GM10266 (cell line): Measurements from ENCODE around the gene RAX.

Source experiments
- DNase-seq: peaks from one replicate; pipeline ENCODE4 v3.0.0; 2012; ENCODE audit errors: extremely low spot score
- TF ChIP-seq, protein P1 (sequence below): IDR thresholded peaks from 2 replicates; pipeline ENCODE4 v1.5.1; 2012; ENCODE audit warnings: mild to moderate bottlenecking, low read depth; ENCODE audit not compliant: control insufficient read depth, insufficient read depth; ENCODE audit errors: missing control alignments

RAX gene

GRCh38 chr18:59268127-59268720 is 5.0 kb downstream of the RAX start:
- DNase-seq, result peak; percentile 13
- TF ChIP-seq, protein P1, sequence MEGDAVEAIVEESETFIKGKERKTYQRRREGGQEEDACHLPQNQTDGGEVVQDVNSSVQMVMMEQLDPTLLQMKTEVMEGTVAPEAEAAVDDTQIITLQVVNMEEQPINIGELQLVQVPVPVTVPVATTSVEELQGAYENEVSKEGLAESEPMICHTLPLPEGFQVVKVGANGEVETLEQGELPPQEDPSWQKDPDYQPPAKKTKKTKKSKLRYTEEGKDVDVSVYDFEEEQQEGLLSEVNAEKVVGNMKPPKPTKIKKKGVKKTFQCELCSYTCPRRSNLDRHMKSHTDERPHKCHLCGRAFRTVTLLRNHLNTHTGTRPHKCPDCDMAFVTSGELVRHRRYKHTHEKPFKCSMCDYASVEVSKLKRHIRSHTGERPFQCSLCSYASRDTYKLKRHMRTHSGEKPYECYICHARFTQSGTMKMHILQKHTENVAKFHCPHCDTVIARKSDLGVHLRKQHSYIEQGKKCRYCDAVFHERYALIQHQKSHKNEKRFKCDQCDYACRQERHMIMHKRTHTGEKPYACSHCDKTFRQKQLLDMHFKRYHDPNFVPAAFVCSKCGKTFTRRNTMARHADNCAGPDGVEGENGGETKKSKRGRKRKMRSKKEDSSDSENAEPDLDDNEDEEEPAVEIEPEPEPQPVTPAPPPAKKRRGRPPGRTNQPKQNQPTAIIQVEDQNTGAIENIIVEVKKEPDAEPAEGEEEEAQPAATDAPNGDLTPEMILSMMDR, result no peak

DNA sequence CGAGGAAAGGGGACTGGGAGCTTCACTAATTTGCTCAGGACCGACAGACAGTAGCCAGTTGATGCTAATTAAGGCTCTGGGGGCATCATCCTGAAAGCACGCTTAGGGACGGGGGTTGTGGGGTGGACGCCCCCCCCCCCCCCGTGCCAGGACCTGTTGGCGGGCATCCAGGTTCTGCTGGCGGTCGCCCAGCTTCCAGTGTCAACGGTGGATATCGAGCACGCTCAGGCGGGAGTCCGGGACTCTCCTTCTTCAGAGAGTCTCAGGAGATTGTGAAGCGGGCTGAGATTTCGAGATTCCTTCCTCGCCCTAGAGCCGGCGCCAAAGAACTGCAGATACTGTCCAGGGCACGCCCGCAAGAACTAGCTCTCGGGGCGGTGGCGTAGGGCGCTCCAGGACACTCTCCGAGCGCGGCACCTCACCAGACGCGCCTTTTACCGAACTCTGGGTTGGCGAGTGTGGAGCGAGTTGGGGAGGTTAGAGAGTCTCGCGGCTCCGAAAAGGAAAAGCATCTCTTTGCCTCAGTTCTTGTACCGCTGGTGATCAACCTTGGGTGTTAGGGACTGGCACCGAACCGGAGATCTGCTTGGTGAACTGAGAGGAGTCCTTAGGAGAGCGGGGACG is 5.6 kb downstream of the RAX start:
- TF ChIP-seq, protein P1, result no peak
- DNase-seq, result peak; percentile 19

- DNase-seq, result peak; percentile 19
- TF ChIP-seq, protein P1, result no peak
Observed at GRCh38 chr18:59266886-59267502, 6.3 kb downstream of the RAX start.

- DNase-seq, result no peak
- TF ChIP-seq, protein P1, result no peak
Observed at GRCh38 chr18:59266459-59266858, 6.8 kb downstream of the RAX start.

DNA sequence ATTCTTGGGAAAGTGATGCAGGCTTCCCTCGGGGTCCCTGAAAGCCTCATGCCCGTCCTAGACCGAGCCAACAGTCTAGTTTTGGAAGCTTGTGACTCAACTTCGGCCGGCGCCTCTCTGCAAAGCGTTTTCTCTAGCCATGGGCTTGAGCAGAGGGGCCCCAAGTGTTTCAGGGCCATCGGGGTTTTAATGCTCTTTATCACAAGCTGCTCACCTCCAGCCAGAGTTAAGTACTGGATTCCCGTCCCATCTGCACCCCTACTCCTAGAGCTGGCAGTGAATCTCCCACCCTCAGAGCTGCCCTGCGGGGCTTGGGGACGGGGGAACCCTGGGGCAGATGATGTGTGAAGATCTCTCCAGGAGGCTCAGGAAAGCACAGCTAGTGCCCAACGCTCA is 7.3 kb downstream of the RAX start:
- TF ChIP-seq, protein P1, result no peak
- no peak for DNase-seq

GRCh38 chr18:59265246-59265973 is 7.8 kb downstream of the RAX start:
- TF ChIP-seq, protein P1, result no peak
- DNase-seq, result peak; percentile 74

GRCh38 chr18:59264651-59265245 is 8.5 kb downstream of the RAX start:
- TF ChIP-seq, protein P1, result no peak
- peak; percentile 20 for DNase-seq
